ENCODE results near the gene SPPL2A.
"Not testable (repeated sequence)": the region's sequence is repeated elsewhere in the genome, so short reads cannot be mapped to it uniquely, and the experiment has no call there.

Gene SPPL2A, protein sequence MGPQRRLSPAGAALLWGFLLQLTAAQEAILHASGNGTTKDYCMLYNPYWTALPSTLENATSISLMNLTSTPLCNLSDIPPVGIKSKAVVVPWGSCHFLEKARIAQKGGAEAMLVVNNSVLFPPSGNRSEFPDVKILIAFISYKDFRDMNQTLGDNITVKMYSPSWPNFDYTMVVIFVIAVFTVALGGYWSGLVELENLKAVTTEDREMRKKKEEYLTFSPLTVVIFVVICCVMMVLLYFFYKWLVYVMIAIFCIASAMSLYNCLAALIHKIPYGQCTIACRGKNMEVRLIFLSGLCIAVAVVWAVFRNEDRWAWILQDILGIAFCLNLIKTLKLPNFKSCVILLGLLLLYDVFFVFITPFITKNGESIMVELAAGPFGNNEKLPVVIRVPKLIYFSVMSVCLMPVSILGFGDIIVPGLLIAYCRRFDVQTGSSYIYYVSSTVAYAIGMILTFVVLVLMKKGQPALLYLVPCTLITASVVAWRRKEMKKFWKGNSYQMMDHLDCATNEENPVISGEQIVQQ

DNA sequence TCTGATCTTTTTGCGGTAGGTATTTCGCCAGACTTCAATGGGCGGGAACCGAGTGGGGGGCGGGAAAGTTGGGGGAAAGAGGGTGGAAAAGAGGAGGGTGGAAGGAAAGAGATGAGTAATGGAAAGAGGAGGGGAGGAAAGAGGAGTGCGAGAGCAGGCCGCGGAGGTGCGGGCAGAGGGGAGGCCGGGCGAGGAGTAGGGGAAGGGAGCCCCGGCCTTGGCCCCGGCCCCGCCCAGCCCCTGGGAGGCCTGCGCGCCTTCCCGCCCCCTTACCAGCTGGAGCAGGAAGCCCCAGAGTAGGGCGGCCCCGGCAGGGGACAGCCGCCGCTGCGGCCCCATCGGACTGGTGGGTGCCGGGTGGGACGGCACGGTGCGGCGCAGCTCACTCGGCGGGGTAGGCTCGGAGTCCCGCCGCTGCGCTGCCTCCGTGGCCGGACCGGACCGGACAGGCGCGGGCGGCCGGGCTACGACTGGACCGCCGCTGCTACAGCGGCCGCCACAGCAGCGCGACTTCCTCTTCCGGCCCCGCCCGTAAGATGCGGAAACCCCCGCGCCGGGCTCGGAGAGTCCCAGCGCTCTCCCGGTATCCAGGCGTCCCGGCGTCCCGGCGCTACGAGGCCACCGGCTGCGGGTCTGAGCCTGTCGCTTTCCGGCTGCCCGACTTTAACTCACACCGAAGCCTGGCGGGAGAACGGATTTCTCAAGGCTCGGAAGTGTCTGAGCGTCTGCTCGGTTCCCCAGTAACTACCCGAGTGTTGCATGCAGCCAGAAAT is at the start of gene SPPL2A:
TSS of gene SPPL2A (minus strand) at position 512 of the 773 bp plus-strand sequence. CDS start at position 339, 173 bp downstream.
- DNase-seq: peak; percentile 32

- no peak for DNase-seq
Measured at GRCh38 chr15:50814634-50815033, 49.1 kb upstream of the SPPL2A start.

DNA sequence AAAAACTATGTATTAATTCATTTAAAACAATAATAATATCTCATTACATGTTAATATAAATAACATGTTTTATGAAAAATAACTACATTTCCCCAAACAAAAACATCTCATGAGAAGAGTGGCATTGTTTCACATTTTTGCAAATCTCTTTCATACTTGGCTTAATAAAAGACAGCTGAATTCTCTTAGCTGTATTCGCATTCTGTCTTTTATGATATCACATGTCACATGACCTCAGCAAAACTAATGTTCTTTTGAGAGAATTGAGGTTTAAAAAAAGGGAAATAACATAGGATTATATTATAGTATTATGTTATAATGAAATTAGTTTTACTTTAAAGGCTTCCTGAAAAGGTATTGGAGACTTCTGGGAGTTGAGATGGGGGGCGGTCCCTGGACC is 48.4 kb upstream of the SPPL2A start:
- DNase-seq: no peak

DNA sequence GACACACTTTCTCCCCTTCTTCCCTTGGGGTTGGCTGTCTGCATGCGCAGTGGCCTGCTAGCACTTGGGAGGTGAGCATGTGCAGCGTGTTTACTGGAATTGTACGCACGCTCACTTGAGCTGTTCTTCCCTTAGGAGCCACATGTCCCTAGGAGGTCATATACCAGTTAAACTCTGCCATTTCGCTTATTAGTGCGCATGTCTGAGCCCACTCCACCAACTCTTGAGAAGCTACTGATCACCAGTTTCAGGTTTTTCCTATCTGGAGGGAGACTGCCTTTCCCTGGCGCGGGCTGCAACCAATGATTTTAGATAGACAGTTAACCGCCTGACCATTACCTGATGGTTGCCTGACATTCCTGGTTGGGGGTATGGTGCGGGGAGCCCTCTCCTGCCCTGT is 47.6 kb upstream of the SPPL2A start:
- no peak for DNase-seq

DNA sequence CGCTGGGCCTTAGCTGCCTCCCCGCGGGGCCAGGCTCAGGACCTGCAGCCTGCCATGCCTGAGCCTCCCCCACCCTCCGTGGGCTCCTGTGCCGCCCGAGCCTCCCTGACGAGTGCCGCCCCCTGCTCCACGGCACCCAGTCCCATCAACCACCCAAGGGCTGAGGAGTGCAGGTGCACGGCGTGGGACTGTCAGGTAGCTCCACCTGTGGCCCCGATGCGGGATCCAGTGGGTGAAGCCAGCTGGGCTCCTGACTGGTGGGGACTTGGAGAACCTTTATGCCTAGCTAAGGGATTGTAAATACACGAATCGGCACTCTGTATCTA is 46.6 kb upstream of the SPPL2A start:
- not testable (repeated sequence) for DNase-seq

GRCh38 chr15:50811461-50812180 is 46.1 kb upstream of the SPPL2A start:
- not testable (repeated sequence) for DNase-seq

DNA sequence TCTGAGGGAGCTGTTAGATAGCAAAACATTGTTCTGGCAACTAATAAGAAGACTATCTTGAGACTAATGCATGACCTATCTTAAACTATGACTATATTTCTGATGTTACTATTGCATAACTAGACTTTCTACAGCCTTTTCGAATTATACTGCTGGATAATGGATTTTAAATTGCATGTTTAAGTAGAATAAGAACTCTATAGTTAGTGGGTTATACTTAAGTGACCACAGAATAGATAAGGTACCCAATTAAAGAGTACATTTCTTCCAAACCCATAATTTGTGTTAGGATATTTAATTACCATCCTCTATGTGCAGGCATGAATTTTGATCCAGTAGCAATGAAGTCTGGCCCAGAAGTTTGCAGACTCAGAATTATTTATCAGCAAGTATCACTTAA is 44.6 kb upstream of the SPPL2A start:
- no peak for DNase-seq

DNA sequence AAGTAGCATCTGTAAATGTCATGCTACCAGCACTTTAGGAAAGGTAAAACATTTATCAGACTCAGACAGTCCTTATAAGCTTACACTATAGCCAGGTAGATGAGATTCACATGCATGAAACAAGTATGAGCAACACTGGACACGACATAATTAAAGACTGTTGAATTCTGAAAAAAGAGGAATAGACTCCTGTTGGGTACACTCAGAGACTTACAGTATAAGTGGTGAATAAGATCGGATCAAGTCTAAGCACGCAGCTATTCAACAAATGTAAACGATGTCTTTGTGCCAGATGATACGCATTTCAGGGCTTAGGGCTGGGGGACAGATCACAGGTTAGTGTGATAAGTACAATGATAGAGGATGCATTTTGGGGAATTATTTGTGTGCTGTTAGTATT is 43.2 kb upstream of the SPPL2A start:
- no peak for DNase-seq

DNA sequence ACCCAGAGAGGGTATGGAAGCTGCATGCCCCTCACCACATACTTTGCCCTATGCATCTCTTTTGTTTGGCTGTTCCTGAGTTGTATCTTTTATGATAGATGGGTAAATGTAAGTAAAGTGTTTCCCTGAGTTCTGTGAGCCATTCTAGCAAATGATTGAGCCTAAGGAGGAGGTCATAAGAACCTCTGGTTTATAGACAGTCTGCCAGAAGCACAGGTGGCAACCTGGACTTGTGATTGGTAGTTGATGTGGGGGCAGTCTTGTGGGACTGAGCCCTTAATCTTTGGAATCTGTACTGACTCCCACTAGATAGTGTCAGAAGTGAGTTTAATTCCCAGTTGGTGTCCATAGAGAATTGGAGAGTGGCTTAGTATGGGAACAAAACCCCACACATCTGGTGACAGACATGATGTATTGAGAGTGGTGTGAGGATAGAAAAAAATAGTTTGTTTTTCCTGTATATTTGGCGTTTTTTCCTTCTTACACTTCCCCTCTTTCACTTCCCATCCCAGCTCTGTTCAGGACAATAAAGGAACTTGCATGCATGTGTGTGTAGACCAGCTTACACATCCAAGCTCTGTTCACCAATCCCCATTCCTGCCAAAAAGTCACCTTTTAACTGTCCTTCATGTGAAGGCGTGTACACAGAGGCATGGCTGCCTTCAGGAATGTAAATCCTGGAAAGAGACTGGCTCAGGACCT is 38.1 kb upstream of the SPPL2A start:
- DNase-seq: no peak

GRCh38 chr15:50800715-50801114 is 35.2 kb upstream of the SPPL2A start:
- DNase-seq: no peak

- no peak for DNase-seq
Measured at GRCh38 chr15:50798684-50799083, 33.2 kb upstream of the SPPL2A start.

DNA sequence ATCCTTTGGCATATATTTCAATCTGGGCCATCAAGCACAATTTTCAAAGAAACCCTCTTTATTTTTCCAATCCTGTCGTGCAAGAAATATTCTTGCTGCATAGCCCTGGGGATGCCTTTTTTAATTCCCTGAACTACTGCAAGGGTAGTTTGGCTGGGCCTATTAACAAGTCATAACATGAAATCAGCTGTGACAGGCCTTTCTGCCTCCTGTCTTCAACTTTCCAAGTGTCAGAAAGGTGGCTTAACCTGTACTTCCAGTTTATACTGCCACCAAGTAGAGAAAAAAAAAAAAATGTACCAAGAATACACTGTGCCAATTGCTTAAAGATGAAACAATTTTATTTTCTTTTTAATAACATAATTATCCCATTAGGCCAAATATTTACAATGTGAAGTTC is 32.4 kb upstream of the SPPL2A start:
- DNase-seq: no peak

DNA sequence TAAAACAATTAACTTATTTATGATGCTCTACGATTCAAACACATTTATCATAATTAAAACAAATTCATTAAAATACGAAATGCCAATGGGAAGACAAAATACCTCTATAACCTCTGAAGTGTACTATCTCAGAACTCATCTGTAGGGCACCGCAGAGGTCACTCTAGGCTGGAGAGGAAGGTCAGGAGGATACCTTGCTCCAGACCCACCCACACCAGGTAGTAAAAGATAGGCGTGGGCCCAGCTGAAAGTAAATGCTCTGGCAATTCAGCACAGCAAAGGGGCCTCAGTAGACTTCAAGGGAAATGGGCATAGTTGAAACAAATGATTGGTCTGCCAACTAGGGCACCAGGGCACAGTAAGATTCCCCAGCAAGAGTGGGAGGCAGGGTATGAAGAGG is 26.0 kb upstream of the SPPL2A start:
- DNase-seq: no peak

GRCh38 chr15:50790778-50791453 is 25.4 kb upstream of the SPPL2A start:
- DNase-seq: no peak

GRCh38 chr15:50786871-50787270 is 21.4 kb upstream of the SPPL2A start:
- DNase-seq: no peak

GRCh38 chr15:50786438-50786837 is 20.9 kb upstream of the SPPL2A start:
- no peak for DNase-seq

DNA sequence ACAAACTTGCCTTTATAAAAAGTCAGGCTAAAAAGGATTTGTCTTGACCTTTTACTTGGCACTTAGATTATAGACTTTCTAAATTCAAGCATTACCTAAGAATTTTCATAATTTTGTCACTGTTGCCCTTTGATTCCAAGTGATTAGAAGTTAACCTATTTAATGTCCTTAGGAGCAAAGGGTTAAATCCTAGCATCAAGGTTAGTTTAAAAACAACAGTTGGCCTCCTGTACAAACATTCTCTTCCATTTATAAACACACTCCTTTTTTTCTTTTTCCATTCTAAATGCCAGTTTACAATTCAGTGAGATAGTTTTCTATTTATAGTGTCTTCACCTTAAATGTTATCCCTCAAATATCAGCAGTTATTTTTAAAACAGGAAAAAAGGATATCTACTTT is 18.4 kb upstream of the SPPL2A start:
- DNase-seq: no peak

- no peak for DNase-seq
Measured at GRCh38 chr15:50783411-50783810, 17.9 kb upstream of the SPPL2A start.

- DNase-seq: no peak
Measured at GRCh38 chr15:50778086-50778485, 12.6 kb upstream of the SPPL2A start.

- no peak for DNase-seq
Measured at GRCh38 chr15:50777042-50777441, 11.5 kb upstream of the SPPL2A start.

DNA sequence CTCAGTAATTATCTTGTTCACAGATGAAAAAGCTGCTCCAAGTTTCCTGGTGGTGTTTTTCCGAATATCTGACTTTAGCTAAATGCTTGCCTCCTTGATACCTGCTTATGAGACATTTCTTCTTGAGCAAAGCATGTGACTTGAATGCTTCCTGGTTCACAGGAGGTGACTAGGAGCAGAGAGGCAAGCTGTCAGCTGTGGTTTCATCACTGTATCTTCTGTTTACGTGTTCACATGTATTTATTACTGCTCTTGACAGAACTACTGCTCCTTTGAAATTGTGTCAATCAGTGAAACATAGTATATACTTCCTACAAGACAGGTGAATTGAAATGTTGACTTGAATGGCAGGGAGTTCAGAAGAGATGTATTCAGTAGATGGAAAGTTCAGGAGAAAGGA is 8.9 kb upstream of the SPPL2A start:
- DNase-seq: no peak

GRCh38 chr15:50773389-50773788 is 7.9 kb upstream of the SPPL2A start:
- DNase-seq: no peak

All from NCI-H2029 (cell line).